GM21447 (cell line): ENCODE measurements around the gene NCMAP.

ENCODE experiments used
- ATAC-seq: cut with Tn5 transposase; IDR thresholded peaks from one replicate; pipeline ENCODE4 v1.9.1; 2021; ENCODE audit not compliant: unreplicated experiment

The NCMAP gene

GRCh38 chr1:24570265-24571125, 14.6 kb downstream of the NCMAP start:
- no peak for ATAC-seq

GRCh38 chr1:24572301-24572700, 16.4 kb downstream of the NCMAP start:
- no peak for ATAC-seq

GRCh38 chr1:24575905-24576587, 20.2 kb downstream of the NCMAP start:
- ATAC-seq: no peak

- no peak for ATAC-seq
Measured at GRCh38 chr1:24578846-24579245, 23.0 kb downstream of the NCMAP start.

GRCh38 chr1:24580756-24581155, 24.9 kb downstream of the NCMAP start:
- ATAC-seq: no peak

- no peak for ATAC-seq
Measured at GRCh38 chr1:24584171-24584647, 28.3 kb downstream of the NCMAP start.

DNA sequence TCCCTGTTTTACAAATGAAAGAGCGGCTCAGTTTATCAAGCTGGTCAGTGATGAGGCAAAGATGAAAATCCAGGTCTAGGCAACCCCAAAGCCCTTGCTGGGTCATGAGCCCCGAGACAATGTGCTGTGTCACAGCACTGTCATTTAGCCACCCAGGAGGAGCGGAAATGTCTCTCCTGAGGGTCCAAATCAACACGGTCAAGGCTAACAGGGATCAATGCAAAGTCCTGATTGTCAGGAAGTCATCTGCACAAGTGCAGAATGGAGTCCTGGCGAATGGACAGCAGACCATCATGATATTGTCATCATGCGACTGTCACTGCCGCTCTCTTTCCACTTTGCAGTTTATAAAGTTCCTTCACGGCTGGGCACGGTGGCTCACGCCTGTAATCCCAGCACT, 30.2 kb downstream of the NCMAP start:
- ATAC-seq: no peak

- no peak for ATAC-seq
Measured at GRCh38 chr1:24586970-24587820, 31.3 kb downstream of the NCMAP start.

- no peak for ATAC-seq
Measured at GRCh38 chr1:24588573-24588972, 32.7 kb downstream of the NCMAP start.

DNA sequence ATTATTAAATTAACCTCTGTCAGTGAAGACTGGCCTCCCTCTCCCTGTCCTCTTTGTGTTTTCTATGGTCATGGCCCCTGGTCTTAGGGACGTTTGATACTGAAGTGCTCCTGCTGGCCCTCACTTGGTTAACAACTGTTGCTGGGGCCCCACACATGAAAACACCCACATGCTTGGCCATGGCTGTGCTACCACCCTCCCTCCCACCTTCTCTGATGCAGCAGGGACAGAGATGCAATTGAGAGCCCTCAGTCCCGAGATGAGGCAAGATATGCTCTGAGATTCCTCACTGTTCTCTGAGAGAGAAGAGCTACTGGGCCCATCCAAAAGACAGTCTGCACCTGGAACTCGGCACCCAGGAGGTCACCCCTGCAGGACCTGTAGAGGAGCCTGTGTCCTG, 33.3 kb downstream of the NCMAP start:
- no peak for ATAC-seq

GRCh38 chr1:24591781-24592180, 35.9 kb downstream of the NCMAP start:
- ATAC-seq: no peak

DNA sequence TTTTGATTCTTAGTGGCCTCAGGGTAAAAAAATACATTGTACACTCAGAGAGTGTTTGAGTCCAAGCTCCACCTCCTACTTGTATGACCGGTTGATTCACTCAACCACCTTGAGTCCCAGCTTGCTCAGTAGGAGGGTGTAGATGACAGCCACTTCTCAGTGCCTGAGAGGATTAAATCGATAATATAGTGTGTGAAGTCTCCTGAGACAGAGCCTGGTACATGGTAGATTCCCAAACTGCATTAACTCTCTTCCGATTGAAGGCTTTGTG, 38.4 kb downstream of the NCMAP start:
- ATAC-seq: no peak

GRCh38 chr1:24596401-24596880, 40.6 kb downstream of the NCMAP start:
- ATAC-seq: no peak

DNA sequence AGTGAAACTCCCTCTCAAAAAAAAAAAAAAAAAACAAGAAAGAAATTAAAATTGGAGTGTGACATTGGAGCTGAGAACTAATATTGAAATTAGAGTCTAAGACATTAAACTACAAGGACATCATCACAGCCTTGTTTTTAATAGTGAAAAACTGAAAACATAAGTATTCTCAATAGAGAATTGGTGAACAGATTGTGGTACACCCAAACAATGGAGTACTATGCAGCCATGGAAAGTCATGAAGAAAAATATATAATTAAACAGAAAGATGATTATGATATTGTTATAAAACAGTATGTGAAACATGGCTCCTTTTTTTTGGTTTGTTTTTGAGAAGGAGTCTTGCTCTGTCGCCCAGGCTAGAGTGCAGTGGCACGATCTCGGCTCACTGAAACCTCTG, 43.4 kb downstream of the NCMAP start:
- ATAC-seq: no peak

GRCh38 chr1:24600551-24600950, 44.7 kb downstream of the NCMAP start:
- ATAC-seq: no peak

DNA sequence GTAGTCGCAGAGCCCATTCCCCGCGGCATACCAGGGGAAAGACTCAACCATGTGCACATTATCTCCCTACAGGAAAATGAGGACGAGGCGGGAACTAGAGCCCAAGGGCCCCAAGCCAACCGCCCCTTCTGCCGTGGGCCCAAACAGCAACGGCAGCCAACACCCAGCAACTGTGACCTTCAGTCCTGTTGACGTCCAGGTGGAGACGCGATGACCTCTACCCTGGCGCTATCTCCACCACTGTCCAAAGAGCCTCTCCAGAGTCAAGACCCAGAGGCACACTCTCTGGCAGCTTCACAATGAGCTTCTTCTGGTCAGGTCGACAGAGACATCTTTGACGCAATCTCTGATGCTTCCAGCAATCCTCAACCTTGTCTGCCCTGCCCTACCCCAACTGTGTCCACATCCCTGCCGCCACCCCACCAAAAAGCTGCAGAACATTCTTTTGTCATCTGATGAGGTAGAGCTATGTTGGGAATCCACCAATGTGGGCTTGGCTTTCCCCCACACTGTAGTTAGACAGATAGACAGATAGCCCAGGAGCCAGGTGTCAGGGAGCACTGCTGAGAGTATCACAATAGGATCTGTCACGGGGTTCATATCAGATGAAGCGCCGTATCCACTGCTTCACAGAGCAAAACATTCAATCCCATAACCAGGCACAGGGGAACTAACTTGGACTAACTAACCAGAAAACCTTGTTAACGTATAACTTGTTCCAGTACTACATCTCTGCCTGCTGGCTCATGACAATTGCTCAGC, 49.8 kb downstream of the NCMAP start:
- ATAC-seq: no peak

DNA sequence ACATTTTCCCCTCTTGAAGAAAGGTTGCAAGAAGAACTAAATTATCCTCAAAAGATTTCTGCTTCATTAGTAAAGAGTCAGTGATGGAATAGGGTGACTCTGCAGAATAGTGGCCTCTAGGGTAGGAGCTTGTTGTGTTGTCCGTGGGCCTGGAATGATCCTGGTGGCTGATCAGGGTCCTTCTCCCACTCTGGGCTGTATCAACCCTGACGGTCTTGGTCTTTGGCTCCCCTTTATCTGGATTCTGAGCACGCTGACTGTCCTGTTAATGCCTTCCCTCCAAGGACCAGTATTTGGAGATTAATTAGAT, 50.4 kb downstream of the NCMAP start:
- ATAC-seq: no peak

DNA sequence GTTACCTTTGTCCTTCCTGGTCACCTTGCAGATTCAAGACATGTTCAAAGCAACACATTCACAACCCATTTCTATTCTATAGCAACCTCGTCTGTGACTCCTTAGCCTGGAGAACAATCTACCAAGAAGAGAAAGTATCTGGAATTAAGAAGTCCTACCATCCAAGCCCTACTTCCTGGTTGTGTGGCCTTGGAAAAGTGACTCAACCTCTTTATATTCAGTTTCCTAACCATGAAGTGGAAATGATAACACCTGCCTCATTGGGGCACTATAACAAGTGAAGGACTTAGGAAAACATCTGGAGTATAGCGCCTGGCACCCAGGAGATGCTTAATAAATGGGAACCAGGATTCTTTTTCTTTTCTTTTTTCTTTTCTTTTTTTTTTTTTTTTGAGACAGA, 50.7 kb downstream of the NCMAP start:
- no peak for ATAC-seq

DNA sequence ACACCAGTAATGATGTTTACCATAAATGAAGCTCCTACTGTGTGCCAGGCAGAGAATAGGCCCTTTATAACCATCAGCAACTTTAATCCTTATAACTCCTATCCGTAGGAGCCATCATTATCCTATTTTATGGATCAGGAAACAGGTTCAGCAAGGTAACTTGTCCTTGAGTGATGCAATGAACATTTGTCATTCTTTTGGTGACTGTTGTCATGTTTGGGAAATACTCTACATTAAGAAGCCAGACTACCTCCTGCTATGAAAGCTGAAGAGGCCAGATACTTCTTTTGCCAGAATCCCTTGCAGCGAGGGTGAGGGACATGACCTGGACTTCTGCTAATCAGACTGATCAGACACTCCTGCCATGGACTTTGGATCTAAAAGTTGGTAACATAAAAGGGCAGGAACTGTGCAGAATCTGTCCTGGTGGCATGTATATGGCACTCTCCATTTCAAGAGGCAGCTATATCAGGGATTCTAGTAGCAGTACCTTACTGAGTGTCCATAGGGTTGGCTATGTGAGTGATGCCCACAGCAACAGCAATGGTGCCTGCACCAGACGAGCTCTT, 54.1 kb downstream of the NCMAP start:
- ATAC-seq: no peak

DNA sequence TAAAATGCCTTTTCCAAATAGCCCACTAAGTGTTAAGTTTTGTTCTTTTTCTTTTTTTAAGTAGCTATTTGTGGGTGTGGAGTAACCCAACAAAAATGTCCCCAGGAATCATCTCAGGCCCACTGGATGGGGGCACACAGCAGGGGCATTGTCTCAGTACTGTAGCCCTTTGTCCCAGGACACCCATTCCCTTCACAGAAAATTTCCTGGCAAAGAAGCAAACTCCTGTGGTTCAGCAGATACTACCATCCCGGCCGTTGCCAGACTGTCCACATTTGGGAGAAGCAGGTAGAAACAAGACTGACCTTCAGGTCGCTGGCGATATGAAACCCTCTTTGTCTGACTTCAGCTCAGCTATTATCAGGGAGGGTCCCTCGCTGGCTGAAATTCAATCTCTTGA, 63.5 kb downstream of the NCMAP start:
- no peak for ATAC-seq

DNA sequence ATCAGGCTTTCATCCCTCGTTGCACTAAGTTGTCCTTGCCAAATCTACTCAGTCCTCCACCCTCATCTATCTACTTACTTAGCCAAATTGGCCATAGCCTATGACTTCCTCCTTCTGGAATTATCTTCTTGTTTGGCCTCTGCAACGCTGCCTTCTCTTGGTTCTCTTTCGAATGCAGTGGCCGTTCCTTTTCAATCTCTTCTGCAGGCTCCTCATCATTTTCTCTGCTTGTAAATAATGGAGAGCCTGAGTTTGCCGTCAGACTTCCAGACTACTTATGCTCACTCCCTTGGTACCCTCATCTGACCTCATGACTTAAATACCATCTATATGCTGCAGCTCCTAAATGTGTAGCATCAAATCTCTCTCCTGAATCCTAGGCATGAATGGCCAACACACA, 64.8 kb downstream of the NCMAP start:
- ATAC-seq: no peak
